Measurements from ENCODE around the gene RANBP1. TPM values are rescaled to one million over a fixed set of nuclear protein-coding genes. Genes with fewer than 3 reads are reported as not detected.

Gene RANBP1
- total and polyA plus RNA-seq, 2 of the 13 experiments (the other 11 are each of a cell fraction or from before 2014, with no cell fraction given), result 181 to 492 TPM

- no peak overlapping the region for H3K9ac ChIP-seq (ENCODE audit: insufficient read depth, low read depth, low read length)
- no peaks in the 10 kb centered on the region for H3K9me3 ChIP-seq (ENCODE audit: low read length)
- H2AFZ ChIP-seq (ENCODE audit: low read length), result no peak overlapping the region
- in situ Hi-C loops (cut with HindIII; ENCODE audit: extremely low pct_ligation_motif_present, low pct_unique_long_range_greater_than_20kb) (no loop called here), intact Hi-C loops (cut with micrococcal nuclease; ENCODE audit: unreplicated experiment) (no loop called here)
- no peak overlapping the region for H3K27ac ChIP-seq (ENCODE audit: extremely low read length, insufficient read depth, low read length)
- ChIA-PET POLR2A (interaction anchor here (1.3 kb wide), 1 partner anchor 13 kb away, joined by 3 read pairs; the partner anchor contains the start of gene DGCR8), CTCF (ENCODE audit: low intra/inter-chr PET ratio, low total read pairs) (no interaction called here)
- ATAC-seq, result no peak
- BruUV-seq (replicated peaks), result no TSS peak
- 84% methylated on average over 9 of the region's 11 CpGs for WGBS (ENCODE audit: low lambda C conversion rate)
- H3K27me3 ChIP-seq (ENCODE audit: control insufficient read depth in 1 of 2, insufficient read depth in 2 of 2, low read length in 2 of 2), result no peaks in the 10 kb centered on the region
- H4K20me1 ChIP-seq (ENCODE audit: insufficient read depth, low read length), result no peaks in the 10 kb centered on the region
- no peaks in the 10 kb centered on the region for H3K79me2 ChIP-seq (ENCODE audit: insufficient read depth, low read length)
- no peak overlapping the region for H3K4me3 ChIP-seq (replicated peaks in 1 of 3; ENCODE audit: insufficient read depth in 1 of 3, low read depth in 2 of 3, low read length in 3 of 3)
- H3K4me1 ChIP-seq (ENCODE audit: insufficient read depth, low read length), result no peaks in the 10 kb centered on the region
- H3K4me2 ChIP-seq (ENCODE audit: low read depth, low read length), result no peak overlapping the region
- no peak for DNase-seq (ENCODE audit: low spot score)
- H3K36me3 ChIP-seq (replicated peaks in 1 of 2; ENCODE audit: control insufficient read depth in 1 of 2, insufficient read depth in 2 of 2, low read length in 2 of 2), result peaks cover 0 to 9% of the 10 kb centered on the region in 2 experiments; a peak in 2 of 5 replicates
- no peak for FAIRE-seq
- TF ChIP-seq ZSCAN22 (CRISPR knock-in tag; IDR thresholded peaks at IDR 0.05) (no peak), MLX (CRISPR knock-in tag; IDR thresholded peaks at IDR 0.05) (no peak), NFE2 (CRISPR knock-in tag; IDR thresholded peaks at IDR 0.05) (no peak), RCOR2 (CRISPR knock-in tag; IDR thresholded peaks at IDR 0.05) (no peak), RELA (CRISPR knock-in tag; IDR thresholded peaks at IDR 0.05) (no peak), ZNF276 (CRISPR knock-in tag; IDR thresholded peaks at IDR 0.05; ENCODE audit: low read depth) (no peak), ZBTB8A (CRISPR knock-in tag; IDR thresholded peaks at IDR 0.05; ENCODE audit: borderline replicate concordance, low read depth) (no peak), THAP7 (CRISPR knock-in tag; IDR thresholded peaks at IDR 0.05) (no peak), IRF9 (CRISPR knock-in tag; IDR thresholded peaks at IDR 0.05; ENCODE audit: borderline replicate concordance) (no peak), PAX8 (CRISPR knock-in tag; IDR thresholded peaks at IDR 0.05; ENCODE audit: borderline replicate concordance) (no peak), TIGD3 (CRISPR knock-in tag; IDR thresholded peaks at IDR 0.05; ENCODE audit: borderline replicate concordance) (no peak), PLSCR1 (CRISPR knock-in tag; IDR thresholded peaks at IDR 0.05; ENCODE audit: borderline replicate concordance) (no peak), ZNF574 (CRISPR knock-in tag; IDR thresholded peaks at IDR 0.05) (no peak)
Observed at GRCh38 chr22:20066617-20067383, 49.1 kb upstream of the RANBP1 start.
